Activated B cell treated with CpG ODN at 0.5 μM for 24 hours (primary cell): ENCODE data around the gene SNRNP70. TPM values are rescaled to one million over a fixed set of nuclear protein-coding genes. Genes with fewer than 3 reads are reported as not detected.

Experiments
- ATAC-seq: fragments of 200-7000 bp; cut with Tn5 transposase; one replicate; pipeline ENCODE4 v1.10.0; 2021; ENCODE audit warnings: low read depth, mild to moderate bottlenecking, moderate library complexity
- CTCF ChIA-PET: fragments of 350-600 bp; sonication (Branson Sonifier 250); formaldehyde crosslinking; loops from one replicate; lab custom pipeline; 2021; ENCODE audit warnings: antibody characterized with exemption; lab: Charles Lee
- POLR2A ChIA-PET: fragments of 350-600 bp; sonication (Branson Sonifier 250); formaldehyde crosslinking; loops from one replicate; lab custom pipeline; 2021; ENCODE audit warnings: antibody characterized with exemption; lab: Charles Lee
- DNase-seq: peaks from one replicate; pipeline ENCODE4 v3.0.0; 2022
- H3K27ac Mint-ChIP-seq: one replicate; pipeline ENCODE4 v1.8.0; 2020; ENCODE audit warnings: mixed read lengths
- H3K27me3 Mint-ChIP-seq: one replicate; pipeline ENCODE4 v1.8.0; 2021; ENCODE audit warnings: mixed read lengths
- H3K36me3 Mint-ChIP-seq: one replicate; pipeline ENCODE4 v1.8.0; 2021; ENCODE audit warnings: low read depth, mixed read lengths
- H3K4me1 Mint-ChIP-seq: one replicate; pipeline ENCODE4 v1.8.0; 2021; ENCODE audit warnings: mixed read lengths
- H3K4me3 Mint-ChIP-seq: one replicate; pipeline ENCODE4 v1.8.0; 2020; ENCODE audit warnings: mild to moderate bottlenecking, mixed read lengths
- H3K9me3 Mint-ChIP-seq: one replicate; pipeline ENCODE4 v1.8.0; 2020; ENCODE audit warnings: mixed read lengths
- intact Hi-C: fragments of 100-400 bp; cut with micrococcal nuclease; formaldehyde crosslinking; loops from one replicate; pipeline ENCODE4 v1.15.1; 2024
- total RNA-seq: library from RNA; stranded (reverse); gene quantifications from 2 replicates; pipeline ENCODE4 v1.2.3, GENCODE V29; 2022
- TF ChIP-seq, protein P1 (sequence below): fragments of 200-600 bp; IDR thresholded peaks from one replicate; pipeline ENCODE4 v1.8.0; 2022; ENCODE audit warnings: antibody characterized with exemption, mild to moderate bottlenecking

The SNRNP70 gene
- total RNA-seq, 1 donor from 2014 or later = 298 TPM

DNA sequence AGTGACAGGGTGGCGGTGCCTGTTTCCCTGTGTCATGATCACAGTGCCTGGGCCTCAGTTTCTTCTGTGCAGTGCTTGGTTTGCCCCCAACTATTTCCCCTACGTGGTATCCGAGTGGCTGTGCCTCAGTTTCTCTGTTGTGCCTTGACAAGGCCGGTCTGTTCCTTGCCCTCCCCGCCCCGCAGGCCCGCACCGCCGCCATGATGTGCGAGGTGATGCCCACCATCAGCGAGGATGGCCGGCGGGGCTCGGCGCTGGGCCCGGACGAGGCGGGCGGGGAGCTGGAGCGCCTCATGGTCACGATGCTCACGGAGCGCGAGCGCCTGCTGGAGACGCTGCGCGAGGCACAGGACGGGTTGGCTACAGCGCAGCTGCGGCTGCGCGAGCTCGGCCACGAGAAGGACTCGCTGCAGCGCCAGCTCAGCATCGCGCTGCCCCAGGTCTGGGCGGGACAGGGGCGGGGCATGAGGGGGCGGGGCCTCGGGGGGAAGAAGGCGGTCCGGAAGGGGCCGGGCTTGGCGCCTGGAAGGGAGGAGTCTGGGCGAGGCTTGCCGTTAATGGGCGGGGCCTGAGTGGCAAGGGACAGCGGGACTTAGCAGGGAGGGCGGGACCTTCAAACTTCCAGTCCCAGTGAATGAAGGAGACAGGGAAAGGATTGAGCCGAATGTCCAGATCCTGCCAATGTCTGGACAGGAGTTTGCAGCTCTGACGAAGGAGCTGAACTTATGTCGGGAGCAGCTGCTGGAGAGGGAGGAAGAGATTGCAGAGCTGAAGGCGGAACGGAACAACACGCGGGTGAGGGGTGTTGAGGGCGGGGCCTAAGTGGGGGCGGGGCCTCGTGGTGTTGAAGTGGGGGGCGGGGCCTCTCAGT lies 42.7 kb downstream of the SNRNP70 start:
- no peaks in the 10 kb centered on the region for H3K9me3 Mint-ChIP-seq
- intact Hi-C loops = loop anchor here (1.0 to 2.0 kb wide), 3 partner anchors 9 to 19 kb away; partner anchors contain the start of genes C19orf73, LIN7B and PPFIA3
- peaks cover 4% of the 10 kb centered on the region for H3K27me3 Mint-ChIP-seq
- DNase-seq = peak; percentile 90
- H3K4me3 Mint-ChIP-seq = peak overlapping the region; percentile 86
- peak overlapping the region; percentile 71 for H3K27ac Mint-ChIP-seq
- ChIA-PET CTCF (interaction anchor here (0.9 to 1.2 kb wide), 4 partner anchors 14 to 134 kb away, joined by 4 to 7 read pairs (median 4); partner anchors contain the start of genes LIN7B and RUVBL2), POLR2A (interaction anchor here (0.6 to 1.7 kb wide), 9 partner anchors 8 to 548 kb away, joined by 3 to 10 read pairs (median 4); partner anchors contain the start of genes LIN7B, PPFIA3 and RUVBL2)
- TF ChIP-seq, protein P1, sequence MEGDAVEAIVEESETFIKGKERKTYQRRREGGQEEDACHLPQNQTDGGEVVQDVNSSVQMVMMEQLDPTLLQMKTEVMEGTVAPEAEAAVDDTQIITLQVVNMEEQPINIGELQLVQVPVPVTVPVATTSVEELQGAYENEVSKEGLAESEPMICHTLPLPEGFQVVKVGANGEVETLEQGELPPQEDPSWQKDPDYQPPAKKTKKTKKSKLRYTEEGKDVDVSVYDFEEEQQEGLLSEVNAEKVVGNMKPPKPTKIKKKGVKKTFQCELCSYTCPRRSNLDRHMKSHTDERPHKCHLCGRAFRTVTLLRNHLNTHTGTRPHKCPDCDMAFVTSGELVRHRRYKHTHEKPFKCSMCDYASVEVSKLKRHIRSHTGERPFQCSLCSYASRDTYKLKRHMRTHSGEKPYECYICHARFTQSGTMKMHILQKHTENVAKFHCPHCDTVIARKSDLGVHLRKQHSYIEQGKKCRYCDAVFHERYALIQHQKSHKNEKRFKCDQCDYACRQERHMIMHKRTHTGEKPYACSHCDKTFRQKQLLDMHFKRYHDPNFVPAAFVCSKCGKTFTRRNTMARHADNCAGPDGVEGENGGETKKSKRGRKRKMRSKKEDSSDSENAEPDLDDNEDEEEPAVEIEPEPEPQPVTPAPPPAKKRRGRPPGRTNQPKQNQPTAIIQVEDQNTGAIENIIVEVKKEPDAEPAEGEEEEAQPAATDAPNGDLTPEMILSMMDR = no peak
- H3K36me3 Mint-ChIP-seq = no peaks in the 10 kb centered on the region
- peak; percentile 96 for ATAC-seq
- peaks cover 12% of the 10 kb centered on the region for H3K4me1 Mint-ChIP-seq

DNA sequence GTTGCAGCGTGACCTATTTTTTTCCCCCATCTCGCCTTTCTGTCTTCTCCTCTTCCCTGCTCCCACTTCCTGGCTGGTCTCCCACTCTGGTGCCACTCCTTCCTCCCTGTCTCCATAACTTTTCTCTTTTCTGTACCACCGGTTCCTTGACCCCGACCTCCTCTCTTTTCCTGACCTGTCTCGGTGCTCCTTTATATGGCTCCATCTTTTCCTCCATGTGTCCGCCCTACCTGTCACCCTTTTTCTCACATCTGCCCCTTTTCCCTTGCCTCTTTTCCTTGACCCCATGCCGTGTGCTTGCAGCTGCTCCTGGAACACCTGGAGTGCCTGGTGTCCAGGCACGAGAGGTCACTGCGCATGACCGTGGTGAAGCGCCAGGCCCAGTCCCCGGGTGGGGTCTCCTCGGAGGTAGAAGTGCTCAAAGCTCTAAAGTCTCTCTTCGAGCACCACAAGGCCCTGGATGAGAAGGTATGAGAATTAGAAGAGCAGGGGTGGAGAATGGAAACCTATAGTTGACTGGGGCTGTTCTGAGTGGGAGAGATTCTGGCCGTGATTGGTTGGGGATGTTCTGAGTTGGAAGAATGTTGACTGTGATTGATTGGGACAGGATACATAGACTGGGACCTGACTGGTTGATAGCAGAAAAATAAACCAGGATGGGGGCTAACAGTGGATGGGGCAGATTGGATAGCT lies 43.4 kb downstream of the SNRNP70 start:
- H3K27ac Mint-ChIP-seq = no peak overlapping the region
- CTCF ChIA-PET = interaction anchor here (1.0 to 1.8 kb wide), 5 partner anchors 14 to 135 kb away, joined by 4 to 7 read pairs (median 5); partner anchors contain the start of genes LIN7B and RUVBL2
- intact Hi-C loops = loop anchor here (1.0 to 2.0 kb wide), 3 partner anchors 9 to 18 kb away; partner anchors contain the start of genes C19orf73, LIN7B and PPFIA3
- TF ChIP-seq, protein P1 = no peak
- ATAC-seq (no peak), DNase-seq (no peak)
- peaks cover 18% of the 10 kb centered on the region for H3K4me1 Mint-ChIP-seq
- peak overlapping the region; percentile 86 for H3K4me3 Mint-ChIP-seq
- H3K36me3 Mint-ChIP-seq = no peaks in the 10 kb centered on the region
- peaks cover 10% of the 10 kb centered on the region for H3K27me3 Mint-ChIP-seq
- POLR2A ChIA-PET = interaction anchor here (1.2 to 1.7 kb wide), 4 partner anchors 9 to 135 kb away, joined by 4 to 10 read pairs (median 5); partner anchors contain the start of genes LIN7B, PPFIA3 and RUVBL2
- H3K9me3 Mint-ChIP-seq = no peaks in the 10 kb centered on the region

DNA sequence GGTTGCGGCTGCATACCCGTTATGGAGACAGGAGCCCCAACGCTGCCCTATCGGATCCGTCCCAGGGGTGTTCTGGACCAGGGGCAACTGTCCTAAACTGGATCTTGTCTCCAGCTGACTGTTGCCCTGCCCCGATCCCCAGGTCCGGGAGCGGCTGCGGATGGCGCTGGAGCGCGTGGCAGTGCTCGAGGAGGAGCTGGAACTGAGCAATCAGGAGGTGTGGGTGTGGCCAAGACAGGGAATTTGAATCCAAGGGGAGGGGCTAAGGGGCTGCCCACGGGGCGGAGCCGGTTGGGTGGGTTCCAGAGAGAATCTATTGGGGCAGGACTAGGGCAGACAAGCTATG lies 44.0 kb downstream of the SNRNP70 start:
- ATAC-seq (no peak), DNase-seq (no peak)
- peaks cover 12% of the 10 kb centered on the region for H3K27me3 Mint-ChIP-seq
- H3K4me3 Mint-ChIP-seq = no peak overlapping the region
- H3K9me3 Mint-ChIP-seq = no peaks in the 10 kb centered on the region
- CTCF ChIA-PET = interaction anchor here (1.4 to 1.8 kb wide), 2 partner anchors 15 to 31 kb away, joined by 5 to 7 read pairs; partner anchors contain the start of gene LIN7B
- TF ChIP-seq, protein P1 = no peak
- intact Hi-C loops = loop anchor here (2.0 kb wide), 2 partner anchors 14 to 18 kb away; partner anchors contain the start of gene LIN7B
- peaks cover 21% of the 10 kb centered on the region for H3K4me1 Mint-ChIP-seq
- POLR2A ChIA-PET = interaction anchor here (0.6 to 1.7 kb wide), 2 partner anchors 21 to 461 kb away, joined by 5 to 6 read pairs; no protein-coding TSS in a partner anchor
- no peak overlapping the region for H3K27ac Mint-ChIP-seq
- H3K36me3 Mint-ChIP-seq = no peaks in the 10 kb centered on the region

DNA sequence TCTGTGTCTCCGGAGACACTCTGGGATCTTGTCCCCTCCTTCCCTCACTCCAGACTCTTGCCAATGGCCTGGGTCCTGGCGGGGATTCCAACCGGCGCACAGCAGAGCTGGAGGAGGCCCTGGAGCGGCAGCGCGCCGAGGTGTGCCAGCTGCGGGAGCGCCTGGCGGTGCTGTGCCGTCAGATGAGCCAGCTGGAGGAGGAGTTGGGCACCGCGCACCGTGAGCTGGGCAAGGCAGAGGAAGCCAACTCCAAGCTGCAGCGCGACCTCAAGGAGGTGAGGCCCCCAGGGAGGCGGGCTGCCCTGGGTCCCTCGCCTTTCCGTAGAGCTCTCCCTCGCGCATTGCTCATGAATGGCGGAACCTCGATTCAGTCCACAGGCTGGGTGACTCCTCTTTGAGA lies 45.1 kb downstream of the SNRNP70 start:
- Mint-ChIP-seq H3K36me3 (no peaks in the 10 kb centered on the region), H3K4me1 (peaks cover 22% of the 10 kb centered on the region), H3K4me3 (no peak overlapping the region), H3K9me3 (no peaks in the 10 kb centered on the region), H3K27me3 (peaks cover 19% of the 10 kb centered on the region), H3K27ac (no peak overlapping the region)
- CTCF ChIA-PET = interaction anchor here (1.4 to 1.8 kb wide), 2 partner anchors 16 to 32 kb away, joined by 5 to 7 read pairs; partner anchors contain the start of gene LIN7B
- TF ChIP-seq, protein P1 = no peak
- intact Hi-C loops = no loop called here
- ATAC-seq (no peak), DNase-seq (no peak)
- POLR2A ChIA-PET = no interaction called here
